Parietal lobe (tissue), 1 donor: ENCODE measurements around the gene POU4F2. TPM values are rescaled to one million over a fixed set of nuclear protein-coding genes. Genes with fewer than 3 reads are reported as not detected.

Source experiments
- total RNA-seq: library from RNA; depleted of rRNA; stranded (reverse); fragments of >200 nt; gene quantifications from one replicate; pipeline ENCODE4 v1.2.3, GENCODE V29; 2014

Gene POU4F2
- total RNA-seq = not detected

DNA sequence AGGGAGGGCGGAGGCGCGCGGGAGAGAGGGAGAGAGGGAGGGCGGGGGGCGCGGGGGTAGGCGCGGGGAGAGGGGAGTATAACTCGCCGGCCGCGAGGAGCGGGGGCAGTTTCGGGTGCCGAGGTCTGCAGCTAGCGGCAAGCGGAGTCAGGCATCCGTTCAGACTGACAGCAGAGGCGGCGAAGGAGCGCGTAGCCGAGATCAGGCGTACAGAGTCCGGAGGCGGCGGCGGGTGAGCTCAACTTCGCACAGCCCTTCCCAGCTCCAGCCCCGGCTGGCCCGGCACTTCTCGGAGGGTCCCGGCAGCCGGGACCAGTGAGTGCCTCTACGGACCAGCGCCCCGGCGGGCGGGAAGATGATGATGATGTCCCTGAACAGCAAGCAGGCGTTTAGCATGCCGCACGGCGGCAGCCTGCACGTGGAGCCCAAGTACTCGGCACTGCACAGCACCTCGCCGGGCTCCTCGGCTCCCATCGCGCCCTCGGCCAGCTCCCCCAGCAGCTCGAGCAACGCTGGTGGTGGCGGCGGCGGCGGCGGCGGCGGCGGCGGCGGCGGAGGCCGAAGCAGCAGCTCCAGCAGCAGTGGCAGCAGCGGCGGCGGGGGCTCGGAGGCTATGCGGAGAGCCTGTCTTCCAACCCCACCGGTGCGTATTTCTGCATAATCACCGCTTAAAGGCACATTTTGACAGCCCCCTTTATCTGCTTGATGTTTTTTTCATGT, at the start of gene POU4F2:
TSS of gene POU4F2 (plus strand) at position 108 of the 720 bp plus-strand sequence. CDS start at position 356, 248 bp downstream.

Other genes starting within 250 kb of the POU4F2 start
- gene SLC10A7, start 117.0 kb upstream of the POU4F2 start, total RNA-seq = 31.6 TPM